ENCODE data around the gene KRT25.
A peak's percentile ranks its signal among the peaks of the same experiment; 100 is the strongest.
"Not testable (repeated sequence)": the region's sequence is repeated elsewhere in the genome, so short reads cannot be mapped to it uniquely, and the experiment has no call there.

KRT25 gene

DNA sequence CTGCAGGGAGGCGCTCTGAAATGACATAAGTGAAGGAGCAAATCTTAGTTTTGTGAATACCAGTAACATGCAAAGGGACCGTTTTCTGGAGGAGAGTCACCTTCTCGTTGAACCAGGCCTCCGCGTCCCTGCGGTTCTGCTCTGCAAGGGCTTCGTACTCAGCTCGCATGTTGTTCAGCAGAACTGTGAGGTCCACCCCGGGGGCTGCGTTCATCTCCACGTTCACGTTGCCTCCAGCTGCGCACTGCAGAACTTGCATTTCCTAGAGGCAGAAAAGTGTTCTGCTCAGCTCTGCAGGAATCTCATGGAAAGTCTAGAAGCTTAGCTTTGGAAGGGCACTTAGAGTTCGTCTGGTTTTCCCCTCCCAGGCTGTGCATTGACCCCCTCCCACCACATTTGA lies 4.1 kb downstream of the KRT25 start:
- no peak for DNase-seq

DNA sequence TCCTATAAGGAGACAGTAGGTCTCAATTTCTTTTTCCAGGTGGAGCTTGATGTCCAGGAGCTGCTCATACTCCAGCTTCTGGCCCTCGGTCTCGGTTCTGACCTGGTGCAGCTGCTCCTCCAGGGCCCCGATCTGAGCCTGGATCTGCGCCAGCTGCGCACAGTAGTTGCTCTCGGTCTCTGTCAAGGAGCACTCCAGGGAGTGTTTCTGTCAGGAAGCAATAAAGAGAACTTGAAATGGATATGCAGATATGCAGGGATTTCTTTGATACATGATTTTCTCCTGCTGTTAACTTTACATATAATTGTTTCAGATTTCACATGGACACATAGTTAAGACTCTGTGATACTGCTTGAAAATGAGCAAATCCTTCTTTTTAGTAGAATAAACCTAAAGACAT lies 4.7 kb downstream of the KRT25 start:
- DNase-seq: no peak

DNA sequence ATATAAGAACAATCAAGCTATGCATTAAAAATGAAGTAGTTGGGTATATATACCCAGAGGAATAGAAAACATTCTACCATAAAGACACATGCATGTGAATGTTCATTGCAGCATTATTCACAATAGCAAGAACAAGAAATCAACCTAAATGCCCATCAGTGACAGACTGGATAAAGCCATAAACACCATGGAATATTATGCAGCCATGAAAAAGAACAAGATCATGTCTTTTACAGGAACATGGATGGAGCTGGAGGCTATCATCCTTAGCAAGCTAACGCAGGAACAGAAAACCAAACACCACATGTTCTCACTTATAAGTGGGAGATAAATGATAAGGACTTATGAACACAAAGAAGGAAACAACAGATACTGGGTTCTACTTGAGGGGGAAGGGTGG lies 6.5 kb downstream of the KRT25 start:
- not testable (repeated sequence) for DNase-seq

DNA sequence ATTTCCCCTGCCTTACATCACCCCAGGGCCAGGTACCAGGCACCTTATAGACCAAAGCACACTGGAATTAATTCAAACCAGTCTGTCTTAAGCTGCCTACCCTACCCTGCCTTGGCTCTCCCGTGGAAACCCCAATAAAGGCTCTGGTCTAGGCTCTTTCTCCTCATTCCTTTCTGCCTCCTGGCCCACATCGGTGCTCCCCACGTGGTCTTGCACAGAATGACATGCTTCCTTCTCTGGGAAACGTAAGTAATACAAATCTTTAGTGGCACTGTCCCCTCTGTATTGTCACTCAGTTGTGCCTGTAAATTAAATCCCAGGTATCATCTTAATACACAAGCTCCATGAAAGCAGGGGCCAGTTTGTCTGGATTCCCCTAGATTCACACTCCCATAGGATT lies 16.6 kb downstream of the KRT25 start:
- DNase-seq: no peak

DNA sequence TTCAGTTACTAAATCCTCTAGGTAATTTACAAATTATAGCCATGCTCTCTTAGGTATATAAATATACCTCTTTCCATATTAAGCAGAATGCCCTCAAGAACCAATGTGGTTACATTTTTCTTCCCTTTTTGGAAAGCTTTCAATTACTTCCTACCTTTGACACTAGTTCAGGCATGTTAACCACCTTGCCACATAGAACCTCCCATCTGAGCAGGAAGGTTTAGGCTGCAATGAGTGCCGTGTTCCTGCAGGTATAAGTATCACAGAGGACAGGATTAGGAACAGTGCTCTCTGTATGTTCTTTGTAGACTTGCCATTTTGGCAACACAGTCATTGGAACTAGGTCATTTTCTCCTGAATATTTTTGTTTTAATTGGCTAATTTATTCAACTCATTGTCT lies 20.1 kb downstream of the KRT25 start:
- DNase-seq: no peak

DNA sequence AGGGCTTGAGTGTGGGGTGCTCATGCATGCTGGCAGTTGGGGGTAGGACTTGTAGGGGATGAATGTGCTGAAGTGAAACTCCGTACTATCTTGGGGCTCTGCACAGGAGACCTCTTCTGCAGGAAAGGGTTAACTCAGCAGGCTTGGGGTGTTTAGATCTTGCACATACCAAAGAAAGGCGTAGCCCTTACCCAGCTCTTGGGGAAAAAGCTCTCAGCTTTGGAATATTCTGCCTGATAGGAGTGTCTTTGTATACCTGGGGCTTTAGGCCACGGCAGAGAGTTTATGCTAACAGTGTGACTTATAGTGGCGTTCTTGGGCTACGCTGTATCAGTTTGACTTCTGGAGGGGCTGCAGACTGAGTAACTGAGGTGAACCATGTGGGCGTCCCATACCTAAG lies 21.1 kb downstream of the KRT25 start:
- no peak for DNase-seq

DNA sequence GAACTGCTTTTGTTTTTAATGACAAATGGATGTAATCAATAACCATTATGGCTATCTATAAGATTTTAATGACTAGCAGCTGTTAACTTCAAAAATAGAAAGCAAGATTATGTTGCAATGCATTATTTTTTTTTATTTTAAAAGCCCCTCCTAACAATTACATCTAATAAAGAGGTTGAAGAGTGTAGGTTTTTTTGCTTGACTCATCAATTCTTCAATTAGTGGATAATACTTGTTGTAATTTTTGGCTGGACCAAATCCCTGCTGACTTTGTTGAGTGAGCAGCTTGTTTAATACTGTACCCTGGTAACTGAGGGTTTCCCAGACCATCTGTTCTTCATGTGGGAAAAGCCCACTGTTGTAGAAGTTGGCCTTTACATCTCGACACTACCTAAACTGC lies 24.2 kb downstream of the KRT25 start:
- no peak for DNase-seq

DNA sequence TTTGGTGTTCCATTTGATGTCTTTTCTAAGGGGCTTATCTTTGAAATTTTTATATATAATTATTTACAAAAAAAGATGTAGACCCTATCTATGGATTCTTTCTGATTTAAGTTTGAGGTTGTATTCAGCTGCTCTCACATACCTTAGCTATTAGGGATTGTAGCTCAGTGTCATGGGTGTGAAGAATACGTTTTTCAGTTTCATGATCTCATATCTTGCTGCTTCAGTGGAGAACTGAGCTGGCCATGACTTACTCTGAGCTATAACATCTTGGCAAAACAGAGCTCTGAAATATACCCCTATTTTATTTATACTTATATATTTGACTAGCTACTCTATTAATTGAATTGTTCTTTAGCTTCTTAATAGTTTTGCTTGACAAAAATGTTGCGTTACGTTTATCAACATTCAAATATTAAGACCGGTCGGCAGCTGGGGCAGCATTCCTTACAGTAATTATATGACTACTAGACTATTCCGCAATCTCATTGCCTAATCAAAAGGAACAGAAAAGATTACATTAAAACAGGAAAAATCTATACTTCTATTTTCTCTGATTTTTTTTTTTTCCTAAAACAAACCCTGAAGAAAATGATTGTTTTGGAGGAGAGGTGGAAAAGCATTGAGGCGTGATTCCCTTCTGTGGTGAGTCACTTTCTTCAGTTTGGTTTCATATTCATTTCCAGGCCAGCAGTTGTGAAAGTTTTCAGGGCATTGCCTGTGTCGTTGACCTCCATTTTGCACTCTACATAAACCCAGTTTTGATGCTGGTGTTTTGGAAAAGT lies 27.5 kb downstream of the KRT25 start:
- DNase-seq: no peak

DNA sequence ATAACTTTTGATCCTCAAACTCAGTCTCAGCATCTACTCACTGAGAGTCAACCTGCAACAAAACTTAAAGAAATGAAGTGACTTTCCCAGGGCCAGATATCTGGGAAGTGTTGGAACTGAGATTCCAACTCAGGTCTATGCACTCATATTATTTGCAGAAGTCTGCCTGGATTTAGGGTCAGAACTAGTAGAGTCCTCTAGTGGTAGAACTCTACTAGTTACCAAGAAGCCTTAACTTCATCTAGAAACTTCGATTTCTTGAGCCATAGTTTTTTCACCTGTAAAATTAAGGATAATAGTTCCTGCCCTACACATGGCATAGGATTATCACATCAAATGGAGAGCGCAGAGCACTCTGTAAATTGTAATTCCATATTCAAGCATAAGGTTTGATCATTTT lies 28.2 kb downstream of the KRT25 start:
- DNase-seq: peak in 2 of 6 experiments; percentile 8 to 14

DNA sequence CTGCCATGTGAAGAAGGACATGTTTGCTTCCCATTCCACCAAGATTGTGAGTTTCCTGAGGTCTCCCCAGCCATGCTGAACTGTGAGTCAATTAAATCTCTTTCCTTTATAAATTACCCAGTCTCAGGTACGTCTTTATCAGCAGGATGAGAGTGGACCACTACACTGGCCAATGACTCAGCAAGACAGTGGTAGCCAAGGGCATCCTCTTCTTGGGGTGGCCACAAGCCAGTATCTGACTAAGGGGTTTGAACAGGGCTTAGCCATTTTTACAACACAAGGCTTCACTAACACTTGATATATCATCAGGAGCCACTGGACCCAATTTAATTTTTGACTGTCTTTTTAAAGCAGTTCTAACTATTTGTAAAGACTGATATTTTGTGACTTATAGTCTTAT lies 30.5 kb downstream of the KRT25 start:
- DNase-seq: no peak

DNA sequence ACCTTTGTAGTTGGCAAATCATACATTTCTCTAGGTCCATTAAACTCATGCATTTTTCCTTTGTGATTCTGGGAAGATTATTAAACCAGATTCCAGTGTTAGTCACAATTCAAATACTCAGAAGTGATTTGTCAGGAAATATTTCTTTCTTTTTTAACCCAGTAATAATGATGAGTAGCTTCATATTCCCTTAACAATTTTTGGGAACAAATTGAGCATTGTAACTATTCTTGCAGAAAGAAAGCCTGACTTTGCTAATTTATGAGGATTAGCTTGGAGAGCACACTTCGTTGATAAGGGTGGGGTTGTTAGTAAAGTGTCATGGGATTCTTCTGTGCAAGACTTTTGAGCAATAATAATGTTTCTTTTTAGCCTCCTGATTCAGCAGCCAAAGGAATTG lies 32.9 kb downstream of the KRT25 start:
- no peak for DNase-seq

DNA sequence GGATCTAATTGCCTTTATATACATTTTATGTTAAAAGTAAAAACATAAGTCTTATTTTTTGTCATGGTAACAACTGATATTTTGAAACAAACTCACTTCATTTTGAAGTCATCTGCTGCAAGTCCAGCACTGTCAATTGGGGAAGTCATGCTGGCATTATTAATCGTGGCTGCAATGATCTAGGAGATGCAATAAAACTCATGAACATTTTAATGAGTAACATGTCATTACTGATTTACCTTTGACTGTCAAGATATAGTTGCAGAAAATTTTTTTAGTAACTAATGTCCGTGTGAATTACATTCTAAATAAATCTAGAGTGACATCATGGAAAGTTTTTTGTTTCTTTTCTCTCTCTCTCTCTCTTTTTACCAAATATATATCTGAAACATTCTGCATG lies 34.2 kb downstream of the KRT25 start:
- DNase-seq: no peak

DNA sequence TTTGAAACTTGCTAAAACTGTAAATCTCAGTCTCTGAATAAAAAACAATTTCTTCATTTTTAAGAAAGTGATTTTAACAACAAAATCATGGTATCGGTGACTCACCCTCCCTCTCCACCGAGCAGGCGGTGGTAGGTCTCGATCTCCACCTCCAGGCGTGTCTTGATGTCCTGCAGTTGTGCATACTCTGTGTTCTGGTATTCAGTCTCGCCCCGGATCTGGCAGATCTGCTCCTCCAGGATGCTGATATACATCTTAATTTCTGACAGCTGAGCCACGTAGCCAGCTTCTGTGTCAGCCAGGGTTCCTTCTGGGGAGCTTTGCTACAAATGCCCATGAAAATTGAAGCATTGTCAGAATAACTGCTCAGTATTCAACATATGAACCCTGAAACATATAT lies 36.2 kb downstream of the KRT25 start:
- no peak for DNase-seq

DNA sequence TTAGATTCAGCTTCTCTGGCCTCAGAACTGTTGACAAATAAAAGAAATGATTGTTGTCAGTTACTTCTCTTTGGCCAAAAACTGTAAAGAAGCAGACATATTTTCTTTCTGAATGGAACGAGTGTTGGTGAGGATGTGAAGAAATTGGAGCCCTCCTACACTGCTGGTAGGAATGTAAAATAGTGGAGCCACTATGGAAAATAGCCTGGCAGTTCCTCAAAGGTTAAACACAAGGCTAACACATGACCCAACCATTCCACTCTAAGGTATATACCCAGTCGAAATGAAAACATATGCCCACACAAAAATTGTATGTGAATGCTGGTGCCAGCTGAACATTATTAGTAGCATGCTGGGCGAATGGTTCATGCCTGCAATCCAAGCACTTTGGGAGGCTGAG lies 37.4 kb downstream of the KRT25 start:
- no peak for DNase-seq

DNA sequence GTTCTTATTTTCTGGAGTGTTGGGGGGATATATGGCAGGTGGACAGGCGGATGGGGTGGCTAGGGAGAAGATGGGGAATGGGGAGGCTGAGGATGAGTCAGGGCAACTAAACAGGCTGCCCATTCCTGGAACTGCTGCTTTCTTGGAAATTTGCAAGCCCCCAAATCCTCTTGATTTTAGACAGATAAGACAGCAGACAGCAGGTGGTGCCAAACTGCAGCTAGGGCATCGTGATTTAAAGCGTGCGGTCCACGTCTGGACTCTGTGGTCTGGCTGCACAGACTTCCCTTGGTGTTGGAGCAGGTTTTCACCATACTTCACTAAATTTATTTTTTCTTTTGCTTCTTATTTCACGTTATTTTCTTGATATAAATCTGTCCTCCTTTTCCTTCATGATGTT lies 40.7 kb downstream of the KRT25 start:
- no peak for DNase-seq

DNA sequence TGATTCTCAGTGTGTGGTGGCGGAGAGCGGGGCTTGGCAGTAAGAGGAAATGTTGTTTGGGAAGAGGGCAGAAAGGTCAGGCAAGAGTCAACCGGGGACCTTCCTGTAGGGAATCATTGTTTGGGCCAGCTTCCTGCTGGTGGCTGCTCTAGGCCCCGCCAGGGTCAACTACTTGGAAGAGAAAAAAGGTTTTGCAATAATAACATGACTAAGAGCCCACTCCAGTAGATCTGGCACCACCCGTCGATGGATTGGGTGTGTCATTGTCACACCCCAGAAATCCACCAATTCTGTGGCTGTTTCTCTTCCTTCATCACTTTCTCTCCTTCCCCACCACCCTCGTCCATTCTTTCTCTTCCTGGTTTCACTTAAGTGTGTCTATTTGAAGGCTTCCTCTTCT lies 47.4 kb downstream of the KRT25 start:
- DNase-seq: no peak

DNA sequence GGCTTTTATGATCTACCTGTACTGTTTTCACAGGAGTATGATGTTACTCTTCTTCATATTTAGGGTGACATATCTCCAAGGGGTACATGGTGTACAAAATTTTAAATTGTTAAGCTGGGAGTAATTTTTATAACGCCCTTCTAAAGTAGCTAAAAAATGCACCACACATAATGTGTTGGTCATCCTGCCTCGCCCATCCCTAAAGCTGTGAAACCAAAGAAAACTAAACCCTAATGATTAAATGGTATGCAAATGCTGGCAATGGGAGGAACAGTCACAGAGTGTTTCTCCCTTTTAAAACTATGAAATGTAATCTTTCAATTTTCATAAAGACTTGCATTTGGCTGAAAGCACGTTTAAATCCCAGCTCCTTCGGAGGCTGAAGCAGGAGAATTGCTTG lies 49.5 kb downstream of the KRT25 start:
- DNase-seq: no peak

DNA sequence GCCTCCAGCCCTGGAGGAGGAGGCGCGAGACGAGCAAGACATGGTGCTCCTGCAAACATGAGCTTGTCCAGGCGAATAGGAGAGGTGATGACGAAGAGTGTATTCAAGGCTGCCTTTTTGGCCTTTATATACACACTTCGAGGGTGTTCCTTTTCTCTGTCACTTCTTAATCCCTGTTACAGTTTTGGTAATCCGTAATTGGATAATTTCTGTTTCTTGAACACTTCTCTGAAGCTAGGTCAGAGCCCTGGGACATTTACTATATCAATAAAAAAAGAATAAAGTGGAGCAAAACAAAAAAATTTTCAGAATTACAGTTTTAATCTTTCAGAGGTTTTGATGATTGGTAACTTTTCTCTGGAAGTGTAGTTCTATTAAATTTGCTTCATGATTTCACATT lies 51.5 kb downstream of the KRT25 start, which contains the start of gene KRT24:
Gene KRT24, minus strand, starts transcription at position 101 of the 400 bp plus-strand sequence. Its CDS starts 59 bp downstream, at position 42.
- DNase-seq: no peak

DNA sequence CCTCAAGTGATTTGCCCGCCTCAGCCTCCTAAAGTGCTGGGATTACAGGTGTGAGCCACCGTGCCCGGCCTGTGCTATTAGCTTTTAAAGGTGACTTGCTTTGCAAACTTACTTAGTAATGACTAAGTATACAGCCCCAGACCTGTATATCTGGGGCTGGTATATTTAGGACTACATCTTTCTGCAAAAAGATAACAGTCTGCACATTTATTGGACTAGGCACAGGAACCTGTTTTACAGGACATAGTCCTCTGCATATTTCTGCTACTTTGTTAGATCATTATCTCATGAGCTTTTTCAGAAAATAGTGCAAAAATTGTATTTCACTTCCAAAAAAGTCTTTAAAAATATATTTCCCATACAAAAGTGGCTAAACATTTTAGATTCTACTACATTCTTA lies 52.9 kb downstream of the KRT25 start:
- no peak for DNase-seq

DNA sequence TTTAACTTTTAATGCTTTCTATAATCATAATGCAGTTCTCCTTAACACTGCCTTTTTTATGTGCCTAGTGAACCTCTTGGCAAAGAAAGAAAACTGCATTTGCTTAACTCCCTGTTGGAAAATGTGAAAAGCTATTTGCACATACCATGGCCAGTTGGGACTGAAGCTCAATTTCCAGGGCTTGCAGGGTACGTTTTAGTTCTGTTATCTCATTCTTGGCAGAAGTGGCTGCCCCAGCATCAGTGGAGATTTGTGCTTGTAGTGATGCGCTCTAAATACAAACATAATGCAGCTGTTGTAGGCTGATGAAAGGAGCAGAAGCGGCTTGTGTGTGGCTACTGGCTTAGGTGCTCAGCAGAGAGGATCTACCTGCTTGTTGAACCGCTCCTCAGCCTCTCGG lies 55.3 kb downstream of the KRT25 start:
- no peak for DNase-seq

DNA sequence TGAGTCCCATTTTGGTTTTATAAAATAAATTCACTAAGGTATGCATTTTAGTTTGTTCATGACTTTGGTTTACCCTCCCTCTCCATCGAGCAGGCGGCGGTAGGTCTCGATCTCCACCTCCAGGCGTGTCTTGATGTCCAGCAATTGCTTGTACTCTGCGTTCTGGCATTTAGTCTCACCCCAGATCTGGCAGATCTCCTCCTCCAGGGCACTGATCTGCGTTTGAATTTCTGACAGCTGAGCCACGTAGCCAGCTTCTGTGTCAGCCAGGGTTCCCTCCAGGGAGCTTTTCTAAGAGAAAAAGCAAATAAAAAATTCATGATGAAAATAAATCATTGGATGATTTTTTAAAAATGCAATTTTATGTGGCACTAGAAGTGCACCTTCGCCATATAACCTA lies 55.8 kb downstream of the KRT25 start:
- DNase-seq: no peak

Data from stimulated activated naive CD4-positive, alpha-beta T cell (primary cell).